ENCODE measurements around the gene SECISBP2.
"Not testable (repeated sequence)": the region's sequence is repeated elsewhere in the genome, so short reads cannot be mapped to it uniquely, and the experiment has no call there.

- not testable (repeated sequence) for TF ChIP-seq POLR2A (IDR thresholded peaks at IDR 0.05)
- TF ChIP-seq, protein P1, sequence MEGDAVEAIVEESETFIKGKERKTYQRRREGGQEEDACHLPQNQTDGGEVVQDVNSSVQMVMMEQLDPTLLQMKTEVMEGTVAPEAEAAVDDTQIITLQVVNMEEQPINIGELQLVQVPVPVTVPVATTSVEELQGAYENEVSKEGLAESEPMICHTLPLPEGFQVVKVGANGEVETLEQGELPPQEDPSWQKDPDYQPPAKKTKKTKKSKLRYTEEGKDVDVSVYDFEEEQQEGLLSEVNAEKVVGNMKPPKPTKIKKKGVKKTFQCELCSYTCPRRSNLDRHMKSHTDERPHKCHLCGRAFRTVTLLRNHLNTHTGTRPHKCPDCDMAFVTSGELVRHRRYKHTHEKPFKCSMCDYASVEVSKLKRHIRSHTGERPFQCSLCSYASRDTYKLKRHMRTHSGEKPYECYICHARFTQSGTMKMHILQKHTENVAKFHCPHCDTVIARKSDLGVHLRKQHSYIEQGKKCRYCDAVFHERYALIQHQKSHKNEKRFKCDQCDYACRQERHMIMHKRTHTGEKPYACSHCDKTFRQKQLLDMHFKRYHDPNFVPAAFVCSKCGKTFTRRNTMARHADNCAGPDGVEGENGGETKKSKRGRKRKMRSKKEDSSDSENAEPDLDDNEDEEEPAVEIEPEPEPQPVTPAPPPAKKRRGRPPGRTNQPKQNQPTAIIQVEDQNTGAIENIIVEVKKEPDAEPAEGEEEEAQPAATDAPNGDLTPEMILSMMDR (IDR thresholded peaks at IDR 0.05), result not testable (repeated sequence)
Measured at GRCh38 chr9:89371791-89372190, 53.5 kb downstream of the SECISBP2 start.
